HT1080 (cell line): ENCODE data around the gene HCLS1. TPM values are rescaled to one million over a fixed set of nuclear protein-coding genes. Genes with fewer than 3 reads are reported as not detected.
A peak's percentile ranks its signal among the peaks of the same experiment; 100 is the strongest.

Source experiments
- DNase-seq: peaks from one replicate; pipeline ENCODE4 v3.0.0-alpha.2; 2015; ENCODE audit warnings: low read depth
- total RNA-seq: library from RNA; depleted of rRNA; stranded (reverse); fragments of >200 nt; shearing (Covaris generic); gene quantifications from 2 replicates; pipeline ENCODE4 v1.2.3, GENCODE V29; 2014

Gene HCLS1
- total RNA-seq, 1 experiment from 2014 or later = 55.1 TPM

DNA sequence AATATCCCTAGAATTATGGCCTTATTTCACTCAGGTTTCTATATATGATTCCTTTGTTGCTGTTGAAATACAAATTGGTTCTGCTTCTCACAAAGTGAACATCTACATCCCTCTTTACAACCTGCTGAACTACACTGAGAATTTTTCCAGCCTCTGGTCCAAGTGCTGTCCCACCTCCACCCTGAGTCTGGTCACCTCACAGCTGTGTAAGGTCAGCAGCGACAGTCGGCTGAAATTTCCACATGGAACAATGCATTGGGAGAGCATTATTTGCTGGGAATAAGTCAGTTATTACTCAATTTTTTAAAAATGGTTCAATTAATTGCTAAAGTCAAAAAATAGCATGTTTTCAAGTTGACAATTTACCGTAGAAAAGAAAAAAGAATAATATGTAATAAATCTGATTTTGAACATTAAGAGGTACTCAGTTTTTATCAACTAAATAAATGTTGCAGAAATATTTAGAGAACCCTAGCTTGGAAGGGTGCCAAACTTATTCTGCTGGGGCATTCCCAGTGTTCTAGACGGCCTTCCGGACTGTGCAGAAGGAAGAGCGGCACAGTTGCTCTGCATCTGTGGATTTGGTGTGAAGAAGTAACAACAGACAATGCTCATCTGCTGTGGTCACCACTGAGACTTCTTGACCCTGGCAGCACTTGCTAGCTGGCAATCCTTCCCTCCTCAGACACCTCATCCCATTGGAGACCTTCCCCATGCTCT is 1.8 kb downstream of the HCLS1 start:
- no peak for DNase-seq

DNA sequence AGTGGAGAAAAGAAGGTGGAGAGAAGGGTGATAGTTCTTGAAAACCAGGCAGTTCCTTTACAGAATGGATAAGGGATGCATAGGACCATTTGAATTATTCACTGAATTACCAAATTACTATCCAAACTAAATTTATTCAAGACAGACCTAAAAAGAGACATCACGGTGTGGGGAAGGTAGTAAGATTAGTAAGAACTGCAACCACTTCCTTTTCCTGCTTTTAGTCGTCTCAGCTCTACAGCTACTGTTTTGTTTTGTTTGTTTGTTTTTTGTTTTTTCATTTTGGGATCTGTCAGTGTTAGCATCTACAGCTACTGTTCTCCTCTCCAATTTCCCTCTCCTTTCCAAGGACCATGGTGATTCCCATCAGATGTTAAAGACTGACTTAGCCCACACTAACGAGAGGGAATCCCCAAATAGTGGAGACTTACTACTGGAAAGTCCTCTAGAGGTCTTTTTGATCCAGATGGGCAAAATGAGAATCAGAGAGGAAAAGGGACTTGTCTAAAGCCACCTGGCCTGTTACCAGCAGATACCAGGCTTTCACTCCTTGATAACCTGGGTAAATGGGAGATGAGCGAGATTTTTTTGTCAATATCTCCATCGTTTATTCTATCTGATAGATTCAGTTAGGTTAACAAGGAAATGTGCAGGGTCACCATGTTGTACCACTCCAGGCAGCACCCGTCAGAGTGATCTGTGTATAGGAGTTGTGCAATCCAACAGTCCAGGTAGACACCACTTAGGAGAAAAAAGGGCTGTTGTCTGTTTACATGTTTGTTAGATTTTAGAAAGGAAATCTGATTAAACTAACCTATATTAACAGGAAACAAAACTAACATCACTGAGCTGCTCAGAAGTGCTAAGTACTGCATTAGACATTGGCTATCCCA is 6.0 kb downstream of the HCLS1 start:
- no peak for DNase-seq

DNA sequence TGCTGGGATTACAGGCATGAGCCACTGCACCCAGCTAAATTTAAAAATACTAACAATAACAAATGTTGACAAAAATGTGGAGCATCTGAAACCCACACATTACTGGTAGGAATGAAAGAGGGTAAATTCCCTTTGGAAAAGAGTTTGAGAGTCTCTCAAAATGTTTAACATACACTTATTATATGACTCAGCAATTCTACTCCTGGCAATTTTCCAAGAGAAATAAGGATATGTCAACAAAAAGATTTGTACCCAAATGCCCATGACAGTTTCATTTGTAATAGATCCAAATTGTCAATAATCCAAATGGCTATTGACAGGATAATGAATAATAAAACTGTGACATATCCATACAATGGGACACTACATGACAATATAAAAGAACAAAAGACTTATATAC is 9.0 kb downstream of the HCLS1 start:
- DNase-seq = peak; percentile 24

DNA sequence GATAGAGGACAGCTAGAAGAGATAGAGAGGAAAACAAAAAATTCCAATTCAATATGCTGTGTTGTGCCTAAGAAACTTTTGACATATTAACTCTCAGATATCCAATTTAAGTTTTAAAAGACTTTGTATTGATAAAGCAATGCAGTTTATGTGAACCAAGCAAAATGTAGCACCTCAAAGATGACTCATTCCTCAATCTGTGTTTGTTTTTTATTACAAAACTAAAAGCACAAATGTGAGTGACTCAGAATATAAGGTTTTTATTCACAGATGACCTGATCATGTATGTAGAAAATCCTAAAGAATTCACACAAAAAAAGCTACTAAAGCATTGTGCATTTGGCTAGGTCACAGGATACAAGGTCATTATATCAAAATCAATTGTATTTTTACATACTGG is 11.1 kb downstream of the HCLS1 start:
- DNase-seq = peak; percentile 28

DNA sequence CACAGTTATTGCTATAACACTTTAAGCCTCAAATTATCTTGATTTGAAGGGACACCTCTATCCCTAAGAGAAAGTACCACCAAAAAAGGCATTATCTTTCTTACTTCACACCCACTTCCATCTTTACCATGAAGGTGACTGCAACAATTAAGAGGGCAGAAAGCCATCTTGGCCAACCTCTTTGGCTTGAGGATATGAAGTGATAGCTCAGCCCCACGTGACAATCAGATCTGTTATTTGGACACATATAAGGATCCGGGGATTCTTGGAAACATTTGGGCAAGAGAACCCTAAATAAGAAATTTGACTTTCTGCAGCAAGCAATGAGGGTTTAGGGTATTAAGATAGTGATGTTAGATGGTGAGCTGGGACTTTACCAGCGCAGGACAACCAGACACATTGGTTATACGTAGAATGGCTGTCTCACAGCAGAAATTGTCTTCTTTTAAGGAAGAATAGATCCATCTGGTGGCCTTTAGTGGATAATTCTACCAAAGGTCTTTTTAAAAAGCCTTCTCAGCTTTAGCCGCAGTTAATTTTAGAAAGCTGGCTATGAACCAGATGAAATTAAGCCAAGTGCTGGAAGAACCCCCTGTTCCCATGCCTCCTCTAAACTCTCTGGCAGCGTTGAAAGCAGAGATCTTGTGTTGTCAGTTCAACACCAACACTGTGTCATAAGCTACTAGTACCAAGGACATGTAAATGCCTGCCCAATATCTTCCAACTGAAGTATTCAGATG is 12.3 kb downstream of the HCLS1 start:
- no peak for DNase-seq

DNA sequence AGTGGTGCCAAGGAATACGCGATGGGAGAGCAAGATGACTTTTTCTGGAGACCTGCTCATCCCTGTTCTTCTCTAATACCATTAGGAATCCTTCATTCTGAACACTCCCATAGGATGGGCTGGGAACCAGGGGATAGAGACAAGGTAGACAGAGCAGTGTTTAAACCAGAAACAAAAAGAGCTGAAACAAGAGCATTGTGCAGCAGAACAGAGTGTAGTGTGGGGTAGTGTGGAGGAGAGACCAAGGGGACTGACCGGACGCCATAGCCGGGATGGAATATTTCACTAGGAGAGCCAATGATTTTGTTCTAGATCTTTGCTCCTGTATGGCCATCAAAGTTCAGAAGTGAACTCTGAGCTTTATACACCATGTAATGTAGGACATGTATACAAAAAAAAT is 15.6 kb downstream of the HCLS1 start:
- DNase-seq = no peak

DNA sequence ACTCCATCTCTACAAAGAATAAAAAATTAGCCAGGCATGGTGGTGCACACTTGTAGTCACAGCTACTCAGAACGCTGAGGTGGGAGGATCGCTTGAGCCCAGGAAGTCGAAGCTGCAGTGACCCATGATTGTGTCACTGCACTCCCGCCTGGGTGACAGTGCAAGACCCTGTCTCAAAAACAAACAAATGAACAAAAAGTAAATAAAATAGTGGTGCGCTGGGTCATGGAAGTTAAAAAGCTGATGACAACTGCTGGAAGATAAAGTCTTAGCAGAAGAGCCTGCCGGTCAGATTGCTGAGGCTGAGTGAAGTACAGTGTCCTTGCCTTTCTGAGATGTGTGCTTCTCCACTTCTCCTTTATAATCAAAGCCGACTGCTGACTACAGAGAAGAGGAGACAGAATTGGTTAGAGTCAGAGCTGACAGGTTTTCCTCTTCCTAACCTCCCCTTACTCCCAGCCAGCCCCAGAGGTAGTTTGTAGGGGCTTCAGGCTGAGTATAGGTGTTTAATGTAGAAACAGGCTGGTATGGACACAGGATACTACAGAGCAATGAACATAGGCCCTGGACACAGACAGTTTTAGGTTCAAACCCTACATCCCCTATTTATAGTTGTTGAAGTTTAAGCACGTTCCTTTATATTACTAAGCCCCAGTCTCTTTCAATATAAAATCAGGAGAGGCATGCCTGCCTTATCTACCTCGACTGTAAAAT is 17.9 kb downstream of the HCLS1 start:
- no peak for DNase-seq

DNA sequence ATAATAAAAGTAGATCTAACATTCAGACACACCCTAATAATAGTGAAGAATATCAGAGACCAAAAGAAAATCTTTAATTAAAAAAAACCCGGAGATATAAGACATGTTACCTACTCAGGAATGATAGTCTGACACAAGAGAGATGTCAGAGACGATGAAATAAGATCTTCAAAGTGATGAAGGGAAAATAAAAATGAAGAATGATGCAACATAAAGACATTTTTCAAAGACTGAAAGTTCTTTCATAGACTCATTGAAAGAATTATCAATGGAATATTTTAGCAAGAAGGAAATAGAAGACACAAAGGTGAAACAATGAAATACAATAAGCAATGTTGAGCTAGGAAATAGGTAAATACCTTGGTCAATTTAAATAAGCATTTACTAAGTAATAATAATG is 19.6 kb downstream of the HCLS1 start:
- no peak for DNase-seq

DNA sequence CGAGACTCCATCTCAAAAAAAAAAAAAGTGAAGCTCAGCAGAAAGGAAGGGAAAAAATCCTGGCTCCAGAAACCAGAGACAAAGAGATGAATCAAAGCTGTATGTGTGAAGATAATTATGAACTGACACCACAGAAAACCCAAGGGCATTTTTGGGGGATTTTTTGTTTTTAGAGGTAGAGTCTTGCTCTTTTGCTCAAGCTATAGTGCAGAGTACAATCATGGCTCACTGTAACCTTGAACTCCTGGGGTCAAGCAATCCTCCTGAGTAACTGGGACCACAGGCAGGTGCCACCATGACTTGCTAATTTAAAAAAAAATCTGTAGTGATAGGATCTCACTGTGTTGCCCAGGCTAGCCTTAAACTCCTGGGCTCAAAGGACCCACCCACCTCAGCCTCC is 22.8 kb downstream of the HCLS1 start:
- DNase-seq = no peak

DNA sequence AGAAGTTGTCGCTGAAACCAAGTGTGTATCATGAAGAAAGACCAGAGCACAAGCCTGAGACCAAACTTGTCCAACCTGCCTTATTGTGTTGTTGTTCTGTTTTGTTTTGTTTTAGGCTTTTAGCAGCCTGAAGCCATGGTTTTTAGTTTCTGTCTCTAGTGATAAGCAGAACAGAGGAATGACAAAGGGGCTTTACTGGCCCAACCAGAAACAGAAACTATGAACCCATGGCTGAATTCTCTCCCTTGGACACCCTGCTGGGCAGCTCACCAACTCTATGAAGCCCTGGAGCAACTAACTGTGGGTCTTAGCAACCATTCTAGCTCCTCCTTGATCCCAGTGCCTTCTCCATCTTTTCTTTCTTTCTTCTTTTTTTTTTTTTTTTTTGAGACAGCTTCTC is 30.3 kb downstream of the HCLS1 start:
- DNase-seq = no peak

DNA sequence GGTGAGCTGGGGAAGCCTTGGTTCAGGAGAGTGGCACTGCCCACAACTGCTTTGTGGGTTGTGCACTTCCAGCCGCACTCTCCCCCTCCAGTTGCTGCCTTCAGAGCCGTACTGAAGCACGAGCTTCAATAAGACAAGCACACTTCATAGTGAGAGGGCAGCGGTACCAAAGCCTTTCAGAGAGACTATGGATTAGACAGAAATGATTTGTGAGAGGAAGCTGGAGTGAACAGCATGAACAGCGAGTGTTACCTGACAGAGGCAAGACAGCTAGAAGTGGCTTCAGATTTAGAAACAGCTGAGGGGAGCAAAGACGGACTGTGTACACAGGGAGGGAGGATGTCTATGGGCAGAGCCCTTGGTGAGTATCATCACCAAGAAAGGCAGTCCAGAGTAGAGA is 31.1 kb downstream of the HCLS1 start:
- DNase-seq = no peak

DNA sequence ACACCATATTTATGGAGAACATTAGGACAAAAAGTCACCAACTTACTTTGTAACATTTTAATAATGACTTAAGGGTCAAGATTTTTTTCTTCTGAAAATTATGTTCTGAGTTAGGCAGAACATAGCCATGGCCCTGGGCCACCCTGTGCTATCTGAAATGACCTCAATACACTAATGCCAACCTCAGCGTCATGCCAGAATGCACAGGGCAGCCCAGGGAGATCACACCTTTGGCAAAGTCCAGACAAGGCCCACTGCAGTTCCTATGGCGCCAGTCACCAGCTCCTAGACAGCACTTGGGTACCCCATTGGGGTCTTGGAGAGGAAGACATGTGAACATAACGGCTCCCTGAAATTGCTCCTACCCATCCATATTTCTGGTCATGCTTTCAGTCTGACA is 33.1 kb downstream of the HCLS1 start:
- DNase-seq = no peak

DNA sequence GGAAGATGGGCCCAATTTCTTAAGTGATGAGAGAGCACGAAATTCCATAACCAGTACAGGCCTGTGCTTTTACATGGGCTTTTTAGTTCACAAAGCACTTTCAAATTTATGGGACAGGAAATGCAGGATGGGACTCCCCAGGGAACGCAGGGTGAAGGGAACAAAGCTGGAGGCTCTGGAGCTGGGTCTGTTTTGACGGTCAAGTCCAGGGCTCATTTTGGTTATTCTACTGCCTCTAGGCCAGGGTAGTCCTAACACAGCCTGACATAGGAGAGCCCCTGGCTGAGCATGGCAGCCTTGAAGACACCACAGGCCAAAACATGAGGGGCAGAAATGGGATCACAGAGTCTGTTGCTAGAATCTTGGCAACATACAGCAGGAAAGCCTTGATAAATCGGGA is 33.5 kb downstream of the HCLS1 start:
- DNase-seq = no peak

DNA sequence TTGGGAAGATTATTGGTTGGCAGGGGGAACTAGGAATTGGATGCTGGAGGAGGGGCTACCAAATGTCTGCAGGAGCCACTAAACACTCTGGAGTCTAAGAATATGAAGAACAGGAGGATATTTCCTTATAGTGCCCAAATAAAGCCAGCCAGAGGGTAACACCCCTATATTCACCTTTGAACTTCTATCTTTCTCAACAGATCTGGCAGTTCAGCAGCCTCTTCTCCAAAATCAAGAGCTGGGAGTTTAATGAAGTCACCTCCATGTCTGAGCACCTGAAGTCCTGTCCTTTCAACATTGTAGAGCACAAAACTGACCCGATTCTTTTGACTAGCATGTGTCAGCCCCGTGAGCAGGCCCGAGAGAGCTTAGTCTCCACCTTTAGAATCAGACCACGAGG is 34.2 kb downstream of the HCLS1 start:
- no peak for DNase-seq

DNA sequence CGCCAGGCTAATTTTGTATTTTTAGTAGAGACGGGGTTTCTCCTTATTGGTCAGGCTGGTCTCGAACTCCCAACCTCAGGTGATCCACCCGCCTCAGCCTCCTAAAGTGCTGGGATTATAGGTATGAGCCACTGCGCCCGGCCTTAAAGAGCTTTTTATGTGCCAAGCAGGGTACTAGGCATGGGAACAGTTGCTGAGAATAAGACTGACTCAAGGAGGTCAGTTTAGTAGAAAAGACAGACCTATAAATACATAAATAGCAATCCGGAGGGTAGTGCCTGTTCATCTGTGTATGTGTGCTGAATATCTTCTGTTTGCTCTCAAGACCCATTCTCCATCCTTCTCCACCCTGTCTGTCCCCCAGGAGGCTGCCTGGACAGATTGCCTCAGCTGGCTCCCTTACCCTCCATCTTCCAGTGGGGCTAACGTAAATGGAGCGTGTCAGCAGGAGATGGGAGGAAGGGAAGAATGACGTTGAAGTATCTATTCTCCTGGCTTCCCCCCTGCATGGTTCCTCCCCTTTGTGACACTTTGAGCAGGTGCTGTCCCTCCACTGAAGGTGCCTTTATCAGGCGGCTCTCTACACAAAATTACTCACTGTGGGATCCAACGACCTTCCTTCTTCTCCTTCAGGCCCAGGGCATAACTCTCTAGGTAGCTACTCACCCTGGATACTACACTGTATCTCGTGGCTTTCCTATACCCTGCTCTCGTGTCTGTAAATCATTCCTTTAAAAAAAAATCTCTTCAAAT is 36.4 kb downstream of the HCLS1 start:
- no peak for DNase-seq

DNA sequence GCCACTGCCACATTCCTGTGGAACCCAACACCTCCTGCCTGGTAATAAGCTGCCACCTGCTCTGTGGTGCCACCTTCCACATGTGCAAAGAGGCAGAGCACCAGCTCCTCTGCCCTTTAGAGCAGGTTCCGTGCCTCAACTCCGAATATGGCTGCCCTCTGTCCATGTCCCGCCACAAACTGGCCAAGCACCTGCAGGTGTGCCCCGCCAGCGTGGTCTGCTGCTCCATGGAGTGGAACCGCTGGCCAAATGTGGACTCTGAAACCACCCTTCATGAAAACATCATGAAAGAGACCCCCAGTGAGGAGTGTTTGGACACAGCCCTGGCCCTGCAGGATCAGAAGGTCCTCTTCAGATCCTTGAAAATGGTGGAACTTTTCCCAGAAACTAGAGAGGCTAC is 39.2 kb downstream of the HCLS1 start:
- no peak for DNase-seq

DNA sequence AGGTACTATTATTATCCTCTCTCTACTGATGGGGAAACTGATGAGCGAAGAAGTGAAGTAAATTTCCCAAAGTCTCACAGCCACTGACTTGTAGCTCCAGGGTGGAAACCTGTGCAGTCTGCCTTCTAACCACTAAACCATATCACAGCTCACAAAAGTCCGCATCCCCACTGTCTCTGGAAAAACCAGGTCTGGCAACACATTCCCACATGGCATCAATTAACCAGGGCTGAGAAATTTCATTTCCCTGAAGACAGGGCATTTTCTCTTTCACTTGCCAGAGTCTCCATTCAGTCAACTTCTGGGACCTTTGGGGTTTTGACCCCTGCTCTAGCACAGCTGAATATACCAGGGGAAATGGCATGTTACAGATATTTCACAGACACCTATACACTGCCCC is 41.0 kb downstream of the HCLS1 start:
- DNase-seq = no peak

DNA sequence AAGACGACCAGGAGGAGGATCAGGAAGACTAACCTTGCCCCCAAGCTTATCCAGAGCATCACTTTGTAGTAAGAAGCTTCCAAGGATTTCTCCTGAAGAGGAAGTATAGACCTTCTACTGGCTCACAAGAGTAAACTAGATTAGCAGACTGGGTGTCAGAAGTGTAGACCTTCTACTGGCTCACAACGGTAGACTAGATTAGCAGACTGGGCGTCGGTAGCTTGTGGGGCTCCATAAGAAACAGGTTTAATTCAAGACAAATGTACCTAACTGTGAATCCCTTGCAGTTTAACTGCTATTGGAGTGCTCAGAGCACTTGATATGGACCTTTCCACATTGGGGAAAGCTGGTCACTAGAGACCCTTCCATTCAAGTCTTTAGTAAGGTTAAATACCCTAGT is 54.6 kb downstream of the HCLS1 start:
- DNase-seq = no peak

DNA sequence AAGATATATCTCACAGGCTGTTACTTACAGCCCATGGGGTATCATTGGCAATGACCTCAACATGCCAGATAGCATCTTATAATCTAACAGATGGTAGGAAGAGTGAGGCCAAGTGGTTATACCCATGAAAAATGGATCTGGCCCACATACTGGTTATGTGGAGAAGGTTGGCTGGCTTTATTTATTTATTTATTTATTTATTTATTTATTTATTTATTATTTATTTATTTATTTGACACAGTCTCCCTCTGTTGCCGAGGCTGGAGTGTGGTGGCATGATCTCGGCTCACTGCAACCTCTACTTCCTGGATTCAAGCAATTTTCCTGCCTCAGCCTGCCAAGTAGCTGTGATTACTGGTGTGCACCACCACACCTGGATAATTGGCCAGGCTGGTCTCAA is 55.9 kb downstream of the HCLS1 start:
- no peak for DNase-seq

DNA sequence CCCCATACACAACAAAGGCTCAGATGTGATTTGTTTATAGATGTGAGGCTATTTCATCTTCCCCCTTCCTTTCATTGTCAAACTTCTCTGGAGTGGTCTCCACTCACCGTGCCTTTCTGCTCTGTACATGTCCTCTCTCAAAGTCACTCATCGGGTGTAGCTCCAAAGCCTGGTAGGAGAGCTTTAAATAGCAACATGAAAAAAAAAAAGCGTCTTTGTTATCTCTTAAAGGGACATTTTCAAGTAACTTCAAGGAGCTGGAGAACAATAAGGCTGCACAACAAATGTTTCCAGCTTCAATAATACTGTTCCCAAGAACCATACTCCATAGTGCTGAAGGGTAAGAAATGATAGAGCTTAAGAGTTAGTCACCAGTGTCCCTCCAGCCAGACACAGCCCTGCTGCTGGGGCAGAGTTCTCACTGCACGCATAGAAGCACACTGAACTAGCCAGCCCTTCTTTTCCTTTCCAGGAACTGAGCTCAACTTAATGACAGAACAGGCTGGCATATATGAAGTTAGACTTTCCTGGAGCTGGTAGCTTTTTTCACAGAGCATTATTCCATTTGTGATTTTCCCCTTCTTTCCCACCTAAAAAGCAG is 59.4 kb downstream of the HCLS1 start:
- no peak for DNase-seq
